IPS-NIHi7 (cell line): ENCODE data around the gene TOMM40.
"Not testable (repeated sequence)": the region's sequence is repeated elsewhere in the genome, so short reads cannot be mapped to it uniquely, and the experiment has no call there.

ENCODE experiments used
- DNase-seq: peaks from one replicate; pipeline ENCODE4 v3.0.0; 2012; ENCODE audit warnings: mixed read lengths; ENCODE audit errors: extremely low spot score

The TOMM40 gene

DNA sequence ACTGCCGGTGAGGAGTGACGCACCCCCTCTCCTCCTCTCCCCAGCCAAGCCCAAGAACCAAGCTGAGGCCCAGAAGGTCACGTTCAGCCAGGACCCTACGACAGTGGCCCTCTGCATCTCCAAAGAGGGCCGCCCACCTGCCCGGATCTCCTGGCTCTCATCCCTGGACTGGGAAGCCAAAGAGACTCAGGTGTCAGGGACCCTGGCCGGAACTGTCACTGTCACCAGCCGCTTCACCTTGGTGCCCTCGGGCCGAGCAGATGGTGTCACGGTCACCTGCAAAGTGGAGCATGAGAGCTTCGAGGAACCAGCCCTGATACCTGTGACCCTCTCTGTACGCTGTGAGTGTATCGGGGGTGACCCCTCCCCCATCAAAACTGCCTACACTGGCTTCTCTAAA lies 19.2 kb upstream of the TOMM40 start:
- DNase-seq: no peak

DNA sequence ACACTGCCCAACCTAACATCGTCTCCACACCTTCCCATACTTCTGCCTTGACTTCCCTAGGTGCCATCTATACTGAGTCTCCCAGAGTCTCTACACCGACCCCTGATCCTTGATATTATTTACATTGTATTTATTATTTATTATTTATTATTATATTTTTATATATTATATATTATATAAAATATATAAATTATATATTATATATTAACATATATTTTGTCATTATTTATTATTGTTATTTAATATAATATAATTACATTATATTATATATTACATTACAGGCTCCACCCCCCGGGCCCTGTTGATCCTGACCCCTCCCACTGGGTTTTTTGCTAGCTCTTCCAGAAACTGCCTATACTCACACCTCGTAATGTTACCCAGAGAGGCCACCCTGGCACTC lies 18.4 kb upstream of the TOMM40 start:
- no peak for DNase-seq

DNA sequence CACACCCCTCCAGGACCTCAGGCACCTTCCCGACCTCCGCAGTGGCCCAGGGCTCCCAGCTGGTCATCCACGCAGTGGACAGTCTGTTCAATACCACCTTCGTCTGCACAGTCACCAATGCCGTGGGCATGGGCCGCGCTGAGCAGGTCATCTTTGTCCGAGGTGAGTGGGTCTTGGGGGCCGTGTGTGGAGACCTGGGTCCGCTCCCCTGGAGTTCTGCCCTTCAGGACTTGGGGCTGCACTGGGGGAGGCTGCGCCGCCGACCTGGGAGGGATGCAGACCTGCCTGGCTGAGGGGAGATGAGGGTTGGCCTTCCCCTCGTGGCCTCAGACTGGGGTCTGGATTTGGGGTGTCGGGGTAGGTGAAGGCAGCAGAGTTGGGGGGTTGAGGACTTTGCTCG lies 16.7 kb upstream of the TOMM40 start:
- DNase-seq: no peak

DNA sequence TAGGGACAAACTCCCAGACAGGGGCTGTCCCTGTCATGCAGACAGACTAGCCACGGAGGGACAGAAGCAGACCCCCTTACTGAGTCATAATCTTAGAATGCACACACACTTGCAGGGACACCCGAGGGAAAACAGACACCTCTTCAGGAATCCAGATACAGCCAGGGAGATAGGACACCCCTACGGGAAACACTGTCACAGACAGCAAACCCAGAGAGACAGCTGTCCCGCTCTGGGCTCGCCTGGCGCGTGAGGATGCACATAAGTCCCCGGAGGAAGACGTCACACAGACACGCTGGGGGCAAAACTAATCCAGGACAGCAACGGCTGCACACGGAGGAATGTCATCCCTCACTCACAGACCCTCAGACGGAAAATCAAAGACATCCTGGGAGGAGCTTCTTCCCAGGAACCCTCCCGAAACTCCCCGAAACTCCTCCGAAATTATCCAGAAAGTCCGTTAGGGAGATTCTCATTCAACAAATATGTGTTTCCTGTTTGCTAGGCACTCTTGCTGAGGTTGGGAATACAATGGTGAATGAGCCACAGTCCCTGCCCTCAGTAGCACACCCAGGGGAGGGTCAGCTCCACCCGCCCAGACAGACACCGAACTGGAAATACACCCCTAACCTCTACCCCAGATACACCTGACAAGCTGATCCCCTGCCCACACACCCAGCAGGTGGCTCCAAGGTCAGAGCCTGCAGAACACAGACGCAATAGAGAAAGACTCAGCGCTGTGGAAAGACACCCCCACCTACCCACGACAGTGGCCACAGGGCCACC lies 15.2 kb upstream of the TOMM40 start:
- DNase-seq: no peak

DNA sequence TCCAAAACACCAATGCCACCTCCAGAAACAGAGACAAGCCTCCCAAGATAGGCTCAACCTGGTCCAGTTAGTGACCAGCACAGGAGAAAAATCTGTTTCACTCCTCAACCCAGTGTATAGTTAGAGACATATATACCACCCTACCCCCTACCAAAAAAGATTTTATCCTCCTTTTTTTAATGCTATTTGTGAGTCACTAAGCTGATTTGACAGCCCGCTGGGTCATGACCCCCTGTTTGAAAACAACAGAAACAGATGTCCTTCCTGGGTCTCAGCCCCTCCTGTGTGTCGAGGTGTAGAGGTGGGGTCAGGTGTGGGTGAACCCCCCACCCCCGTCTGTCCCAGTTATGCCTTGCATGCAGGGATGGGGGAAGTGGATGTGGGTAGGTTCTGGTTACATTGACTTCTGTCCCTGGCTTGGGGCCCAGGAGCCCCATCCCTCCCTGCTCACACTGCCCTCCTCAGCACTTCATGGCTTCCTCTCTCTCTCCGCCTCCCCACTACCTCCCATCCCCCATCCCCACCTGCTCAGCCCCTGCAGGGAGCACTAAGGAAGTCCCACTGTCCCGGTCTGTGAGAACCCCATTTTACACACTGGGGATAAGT lies 14.0 kb upstream of the TOMM40 start:
- no peak for DNase-seq

DNA sequence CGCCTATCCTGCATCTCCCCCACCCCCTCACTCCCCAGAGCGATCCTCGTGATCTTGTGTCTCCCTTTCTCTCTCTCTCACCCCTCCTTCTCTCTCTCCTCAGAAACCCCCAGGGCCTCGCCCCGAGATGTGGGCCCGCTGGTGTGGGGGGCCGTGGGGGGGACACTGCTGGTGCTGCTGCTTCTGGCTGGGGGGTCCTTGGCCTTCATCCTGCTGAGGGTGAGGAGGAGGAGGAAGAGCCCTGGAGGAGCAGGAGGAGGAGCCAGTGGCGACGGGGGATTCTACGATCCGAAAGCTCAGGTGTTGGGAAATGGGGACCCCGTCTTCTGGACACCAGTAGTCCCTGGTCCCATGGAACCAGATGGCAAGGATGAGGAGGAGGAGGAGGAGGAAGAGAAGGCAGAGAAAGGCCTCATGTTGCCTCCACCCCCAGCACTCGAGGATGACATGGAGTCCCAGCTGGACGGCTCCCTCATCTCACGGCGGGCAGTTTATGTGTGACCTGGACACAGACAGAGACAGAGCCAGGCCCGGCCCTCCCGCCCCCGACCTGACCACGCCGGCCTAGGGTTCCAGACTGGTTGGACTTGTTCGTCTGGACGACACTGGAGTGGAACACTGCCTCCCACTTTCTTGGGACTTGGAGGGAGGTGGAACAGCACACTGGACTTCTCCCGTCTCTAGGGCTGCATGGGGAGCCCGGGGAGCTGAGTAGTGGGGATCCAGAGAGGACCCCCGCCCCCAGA lies 12.8 kb upstream of the TOMM40 start:
- DNase-seq: no peak

DNA sequence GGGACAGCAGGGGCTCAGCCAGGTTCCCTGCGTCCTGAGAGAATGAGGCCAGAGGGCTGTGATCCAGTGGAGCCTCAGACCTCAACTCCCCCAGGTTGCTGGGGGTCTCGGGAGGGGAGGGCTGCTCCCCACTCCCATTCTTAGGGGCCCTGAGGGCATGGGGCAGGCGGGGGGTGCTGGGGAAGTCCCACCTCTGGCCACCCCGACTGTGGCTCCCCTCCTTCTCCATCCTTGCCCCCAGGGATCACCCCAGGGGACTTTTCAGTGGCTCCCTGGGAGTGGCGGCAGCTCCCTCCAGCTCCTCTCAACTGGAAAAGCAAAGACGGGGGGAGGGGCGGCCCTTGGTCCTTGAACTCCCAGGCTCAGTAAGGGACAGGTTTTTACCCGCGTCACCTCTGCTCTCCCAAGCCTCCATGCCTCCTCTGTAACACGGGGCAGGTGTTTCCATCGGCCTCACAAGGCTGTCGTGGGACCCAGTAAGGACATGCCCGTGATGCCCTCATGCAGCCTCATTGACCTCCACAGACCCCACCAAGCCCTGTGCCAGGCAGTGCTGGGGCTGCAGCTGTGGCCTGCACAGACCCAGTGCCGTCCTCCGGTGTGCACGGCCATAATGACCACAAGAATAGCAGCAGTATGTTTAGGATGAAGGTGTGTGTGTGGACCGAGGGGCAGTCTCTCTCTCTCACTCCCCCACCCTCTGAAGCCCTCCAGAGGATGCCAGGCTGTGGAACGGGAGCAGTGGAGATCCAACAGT lies 11.6 kb upstream of the TOMM40 start:
- no peak for DNase-seq

DNA sequence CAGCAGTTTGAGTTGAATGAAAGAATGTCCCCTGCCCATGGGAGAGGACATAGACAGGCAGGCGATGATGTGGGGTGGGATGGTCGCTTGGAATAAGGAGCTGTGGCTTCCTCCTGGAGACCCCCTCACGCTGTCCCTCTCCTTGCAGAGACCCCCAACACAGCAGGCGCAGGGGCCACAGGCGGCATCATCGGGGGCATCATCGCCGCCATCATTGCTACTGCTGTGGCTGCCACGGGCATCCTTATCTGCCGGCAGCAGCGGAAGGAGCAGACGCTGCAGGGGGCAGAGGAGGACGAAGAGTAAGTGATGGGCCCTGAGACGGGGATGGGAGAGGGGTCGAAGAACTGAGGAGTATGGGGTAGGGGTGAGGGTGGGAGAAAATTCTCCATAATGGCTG lies 9.0 kb upstream of the TOMM40 start:
- DNase-seq: no peak

DNA sequence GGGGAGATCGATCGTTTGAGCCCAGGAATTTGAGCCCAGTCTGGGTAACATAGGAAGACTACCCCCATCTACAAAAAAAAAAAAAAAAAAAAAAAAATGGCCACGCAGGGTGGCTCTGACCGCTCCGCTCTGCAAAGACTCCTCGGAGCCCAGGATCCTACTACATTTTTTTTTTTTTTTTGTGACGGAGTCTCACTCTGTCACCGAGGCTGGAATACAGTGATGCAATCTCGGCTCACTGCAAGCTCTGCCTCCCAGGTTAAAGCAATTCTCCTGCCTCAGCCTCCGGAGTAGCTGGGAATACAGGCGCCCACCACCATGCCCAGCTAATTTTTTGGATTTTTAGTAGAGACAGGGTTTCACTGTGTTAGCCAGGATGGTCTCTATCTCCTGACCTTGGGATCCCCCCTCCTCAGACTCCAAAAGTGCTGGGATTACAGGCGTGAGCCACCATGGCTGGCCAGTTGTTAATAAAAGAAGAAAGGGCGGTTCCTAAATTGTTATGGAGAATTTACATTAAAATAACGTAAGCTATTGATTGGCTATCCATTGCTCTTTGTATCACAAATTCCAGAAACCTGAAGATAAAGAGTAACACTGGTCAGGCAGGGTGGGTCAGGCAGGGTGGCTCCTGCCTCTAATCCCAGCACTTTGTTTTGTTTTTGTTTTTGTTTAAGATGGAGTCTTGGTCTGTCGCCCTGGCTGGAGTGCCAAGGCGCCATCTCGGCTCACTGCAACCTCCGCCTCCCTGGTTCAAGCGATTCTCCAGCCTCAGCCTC lies 8.2 kb upstream of the TOMM40 start:
- not testable (repeated sequence) for DNase-seq

DNA sequence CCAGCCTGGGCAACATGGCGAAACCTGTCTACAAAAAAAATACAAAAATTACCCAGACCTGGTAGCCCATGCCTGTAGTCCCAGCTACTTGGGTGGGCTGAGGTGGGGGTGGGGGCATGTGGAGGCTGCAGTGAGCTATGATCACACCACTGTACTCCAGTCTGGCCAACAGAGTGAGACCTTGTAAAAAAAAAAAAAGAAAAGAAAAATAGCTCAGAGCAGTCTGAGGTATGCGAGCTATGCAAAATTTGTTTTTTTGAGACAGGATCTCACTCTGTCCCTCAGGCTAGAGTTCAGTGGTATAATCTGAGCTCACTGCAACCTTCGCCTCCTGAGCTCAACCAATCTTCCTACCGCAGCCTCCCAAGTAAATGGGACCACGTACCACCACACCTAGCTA lies 7.1 kb upstream of the TOMM40 start:
- no peak for DNase-seq

DNA sequence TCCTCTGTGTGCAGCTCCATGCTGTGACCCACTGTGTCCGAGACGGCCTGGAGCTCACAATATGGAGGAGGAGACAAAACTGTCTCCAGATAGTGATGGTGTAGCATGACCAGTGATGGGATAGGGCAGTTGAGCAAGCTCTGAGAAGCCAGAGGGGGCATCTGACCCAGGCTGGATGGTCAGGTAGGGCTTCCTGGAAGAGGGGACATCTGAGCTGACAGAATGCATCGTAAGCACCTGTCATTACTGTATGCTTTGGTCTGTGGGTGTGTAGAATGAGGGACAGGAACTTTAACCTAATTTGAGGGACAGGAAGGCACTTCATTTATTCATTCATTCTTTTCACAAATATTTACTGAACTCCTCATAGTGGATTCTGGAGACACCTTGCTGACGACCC lies 6.5 kb upstream of the TOMM40 start:
- no peak for DNase-seq

DNA sequence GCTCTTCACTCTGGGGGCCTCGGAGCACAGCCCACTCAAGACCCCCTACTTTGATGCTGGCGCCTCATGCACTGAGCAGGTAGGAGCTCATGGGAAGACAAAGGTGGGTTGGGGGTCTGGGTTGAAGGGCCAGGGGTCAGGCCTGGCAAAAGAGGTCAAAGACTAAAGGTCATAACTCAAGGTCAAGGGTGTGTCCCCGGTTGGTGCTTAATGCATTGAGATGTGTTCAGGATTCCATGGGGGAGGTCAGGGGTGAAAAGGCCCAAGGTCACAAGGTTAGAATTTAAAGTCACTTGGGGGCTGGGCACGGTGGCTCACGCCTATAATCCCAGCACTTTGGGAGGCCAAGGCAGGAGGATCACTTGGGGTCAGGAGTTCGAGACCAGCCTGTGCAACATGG lies 4.9 kb upstream of the TOMM40 start:
- DNase-seq: no peak

DNA sequence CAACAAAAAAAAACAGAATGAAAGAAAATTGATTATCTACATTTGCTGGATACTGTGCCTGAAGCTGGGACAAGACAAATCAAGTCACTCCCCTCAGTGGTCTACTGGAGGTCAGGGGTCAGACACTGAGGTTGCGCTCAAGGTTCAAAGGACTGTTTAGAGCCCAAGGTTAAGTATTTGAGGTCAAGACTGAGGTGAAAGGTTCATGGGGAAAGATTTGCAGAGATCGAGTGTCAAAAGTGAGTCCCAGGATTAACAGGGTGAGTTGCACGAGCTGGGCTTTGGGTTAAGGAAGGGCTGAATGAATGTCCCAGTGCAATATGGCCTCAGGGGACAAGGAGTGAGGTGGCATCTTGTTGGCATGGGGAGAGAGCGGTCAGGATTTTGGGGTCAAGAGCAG lies 3.4 kb upstream of the TOMM40 start:
- no peak for DNase-seq

DNA sequence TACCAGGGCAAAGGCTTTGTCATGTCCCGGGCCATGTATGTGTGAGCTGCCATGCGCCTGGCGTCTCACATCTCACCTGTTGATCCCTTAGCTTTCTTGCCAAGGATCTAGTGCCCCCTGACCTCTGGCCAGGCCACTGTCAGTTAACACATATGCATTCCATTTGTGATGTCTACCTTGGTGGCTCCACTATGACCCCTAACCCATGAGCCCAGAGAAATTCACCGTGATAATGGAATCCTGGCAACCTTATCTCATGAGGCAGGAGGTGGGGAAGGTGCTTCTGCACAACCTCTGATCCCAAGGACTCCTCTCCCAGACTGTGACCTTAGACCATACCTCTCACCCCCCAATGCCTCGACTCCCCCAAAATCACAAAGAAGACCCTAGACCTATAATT lies 2.7 kb upstream of the TOMM40 start:
- not testable (repeated sequence) for DNase-seq

DNA sequence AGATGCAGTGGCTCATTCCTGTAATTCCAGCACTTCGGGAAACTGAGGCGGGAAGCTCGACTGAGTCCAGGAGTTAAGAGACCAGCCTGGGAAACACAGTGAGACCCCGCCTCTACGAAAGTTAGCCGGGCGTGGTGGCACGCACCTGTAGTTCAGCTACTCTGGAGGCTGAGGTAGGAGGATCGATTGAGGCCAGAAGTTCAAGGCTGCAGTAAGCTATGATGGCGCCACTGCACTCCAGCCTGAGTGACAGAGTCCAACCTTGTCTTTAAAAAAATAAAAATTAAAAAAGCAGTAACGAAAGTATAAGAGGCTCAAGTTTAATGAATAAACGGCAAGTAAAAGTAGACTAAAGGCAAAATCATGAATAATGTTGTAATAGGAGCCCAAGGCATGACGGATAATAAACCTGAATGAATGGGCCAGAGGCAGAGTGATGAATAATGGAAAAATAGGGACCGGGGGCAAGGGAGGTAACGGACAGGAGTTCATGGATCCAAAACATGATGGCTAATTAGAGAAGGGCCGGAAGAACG lies 1.2 kb upstream of the TOMM40 start:
- DNase-seq: no peak

DNA sequence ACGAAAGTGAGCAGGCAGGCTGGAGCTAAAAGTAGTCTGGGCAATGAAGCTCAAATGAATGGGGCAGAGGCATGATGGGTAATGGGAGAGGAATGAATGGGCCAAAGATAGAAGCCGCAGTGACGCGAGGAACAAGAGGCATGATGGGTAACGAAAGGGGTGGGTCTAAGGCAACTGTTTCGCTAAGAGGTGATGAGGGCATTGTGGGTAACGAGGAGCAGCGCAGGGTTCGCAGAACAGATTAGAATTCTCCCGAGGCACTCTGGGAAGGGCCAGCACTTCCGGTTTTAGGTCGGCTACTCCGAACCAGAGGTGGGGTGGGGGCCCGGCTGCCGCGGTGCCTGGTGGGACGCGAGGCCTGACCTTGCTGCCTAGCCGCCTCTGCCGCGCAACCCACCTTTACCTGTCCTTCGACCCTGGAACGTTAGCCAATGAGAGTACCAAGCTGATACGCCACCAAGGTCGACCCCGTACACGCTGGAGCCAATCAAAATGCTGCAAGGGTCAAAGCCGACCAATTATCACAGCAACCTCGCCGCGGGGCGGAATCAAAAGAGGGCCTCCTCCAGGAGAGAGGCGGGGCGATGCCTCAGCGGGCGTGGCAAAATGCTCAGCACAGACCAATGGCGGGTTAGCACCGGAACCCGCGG lies 563 bp upstream of the TOMM40 start:
- DNase-seq: peak; percentile 97

DNA sequence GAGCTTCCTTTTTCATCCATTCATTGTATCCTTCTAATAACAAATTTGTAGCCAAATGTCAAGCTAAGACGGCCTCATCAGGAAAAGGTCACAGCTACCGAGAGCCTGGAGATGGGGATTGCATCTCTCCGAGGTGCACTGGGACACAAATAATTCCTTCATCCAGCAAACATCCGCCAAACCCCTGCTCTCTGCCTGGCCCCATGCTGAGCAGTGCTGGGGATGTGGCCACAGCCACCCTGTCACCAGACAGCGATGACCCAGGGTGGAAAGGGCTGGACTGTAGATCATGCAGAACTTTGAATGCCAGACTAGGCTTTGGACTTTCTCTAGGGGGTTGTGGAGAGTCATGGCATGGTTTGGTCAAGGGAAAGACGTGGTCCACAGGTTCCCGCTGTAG lies 1.9 kb downstream of the TOMM40 start:
- no peak for DNase-seq

DNA sequence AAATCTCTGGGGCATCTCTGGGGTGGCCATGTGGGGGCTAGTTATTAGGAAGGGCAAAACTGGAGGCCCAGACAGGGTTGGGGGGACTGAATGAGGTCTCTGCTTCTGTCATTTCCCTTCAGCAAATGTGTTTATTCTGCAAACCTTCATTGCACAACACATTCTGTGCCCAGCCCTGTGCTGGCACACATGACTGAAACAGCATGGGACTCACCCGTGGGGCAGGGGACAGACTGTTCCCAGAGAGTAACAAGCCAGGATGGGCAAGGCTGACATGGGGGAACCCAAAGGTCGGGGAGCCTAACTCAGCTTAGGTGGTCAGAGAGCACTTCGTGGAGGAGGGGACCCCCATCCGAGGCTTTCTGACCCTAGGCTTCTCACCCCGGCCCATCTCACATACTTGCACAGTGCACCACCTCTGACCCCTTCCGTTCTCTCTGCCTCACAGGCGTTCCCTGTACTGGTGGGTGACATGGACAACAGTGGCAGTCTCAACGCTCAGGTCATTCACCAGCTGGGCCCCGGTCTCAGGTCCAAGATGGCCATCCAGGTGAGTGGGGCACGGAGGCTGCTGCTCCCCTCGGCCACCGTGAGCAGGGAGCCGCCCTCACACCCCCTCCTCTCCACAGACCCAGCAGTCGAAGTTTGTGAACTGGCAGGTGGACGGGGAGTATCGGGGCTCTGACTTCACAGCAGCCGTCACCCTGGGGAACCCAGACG lies 2.4 kb downstream of the TOMM40 start:
- no peak for DNase-seq

DNA sequence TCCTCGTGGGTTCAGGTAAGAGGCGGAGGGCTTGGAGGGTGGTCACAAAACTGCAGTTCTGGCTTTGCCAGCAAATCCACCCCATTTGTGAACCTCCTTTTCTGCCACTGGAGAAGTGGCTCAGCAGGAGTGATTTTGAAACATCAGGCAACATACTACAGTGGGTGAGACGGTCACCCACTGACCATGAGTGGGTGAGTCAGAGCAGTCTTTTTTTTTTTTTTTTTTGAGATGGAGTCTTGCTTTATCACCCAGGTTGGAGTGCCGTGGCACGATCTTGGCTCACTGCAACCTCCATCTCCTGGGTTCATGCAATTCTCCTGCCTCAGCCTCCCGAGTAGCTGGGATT lies 3.0 kb downstream of the TOMM40 start:
- DNase-seq: no peak

DNA sequence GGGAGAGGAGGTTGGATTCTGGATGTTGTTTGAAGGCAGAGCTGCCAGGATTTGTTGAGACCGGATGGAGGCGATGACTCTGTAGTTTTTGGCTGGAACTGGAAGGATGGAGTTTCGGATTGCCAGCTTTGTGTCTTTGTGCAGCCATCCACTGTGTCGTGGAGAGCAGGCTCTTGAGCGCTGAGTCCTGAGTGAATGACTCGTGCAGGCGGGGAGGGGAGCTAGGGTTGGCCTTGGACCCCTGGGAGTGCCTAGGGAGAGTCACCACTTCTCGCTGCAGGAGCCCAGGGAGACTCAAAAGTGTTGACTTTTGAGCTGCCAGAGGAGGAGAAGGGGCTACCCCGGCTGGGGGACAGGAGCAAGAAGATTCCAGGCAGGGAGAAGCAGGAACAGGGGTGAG lies 3.9 kb downstream of the TOMM40 start:
- DNase-seq: no peak
